Measurements from ENCODE around the gene INSYN2B.

The INSYN2B gene

GRCh38 chr5:169847519-169847918 is 132.8 kb downstream of the INSYN2B start:
- no peaks in the 10 kb centered on the region for H3K79me2 ChIP-seq (ENCODE audit: insufficient read depth, low read length)
- H3K27me3 ChIP-seq (ENCODE audit: insufficient read depth, low read length), result no peaks in the 10 kb centered on the region
- H2AFZ ChIP-seq (ENCODE audit: low read length), result no peak overlapping the region
- no peak for TF ChIP-seq EZH2 (IDR thresholded peaks at IDR 0.05; ENCODE audit: borderline replicate concordance, low read length)
- no peak for TF ChIP-seq CTCF (IDR thresholded peaks at IDR 0.05; ENCODE audit: low read length)
- no peak overlapping the region for H3K27ac ChIP-seq (ENCODE audit: low read depth, low read length, poor library complexity, severe bottlenecking)
- no peaks in the 10 kb centered on the region for H3K4me1 ChIP-seq (ENCODE audit: insufficient read depth, low read length, severe bottlenecking)
- H3K9me3 ChIP-seq (ENCODE audit: low read length), result peaks cover 29% of the 10 kb centered on the region
- H3F3A ChIP-seq (ENCODE audit: insufficient read depth, low read length), result no peaks in the 10 kb centered on the region
- no peak overlapping the region for H3K9ac ChIP-seq (ENCODE audit: low read length)
- H3K4me3 ChIP-seq (ENCODE audit: low read depth, low read length, poor library complexity, severe bottlenecking), result no peak overlapping the region
- no peak overlapping the region for H3K4me2 ChIP-seq (ENCODE audit: low read length)
- H3K9me2 ChIP-seq (ENCODE audit: low read depth, low read length), result no peaks in the 10 kb centered on the region
- H3K36me3 ChIP-seq (ENCODE audit: insufficient read depth, low read length), result peaks cover 90% of the 10 kb centered on the region
- no peaks in the 10 kb centered on the region for H4K20me1 ChIP-seq (ENCODE audit: insufficient read depth, low read length)

- Histone ChIP-seq H4K20me1 (ENCODE audit: insufficient read depth, low read length) (no peaks in the 10 kb centered on the region), H3K9ac (ENCODE audit: low read length) (no peak overlapping the region), H3K27me3 (ENCODE audit: insufficient read depth, low read length) (no peaks in the 10 kb centered on the region), H3K27ac (ENCODE audit: low read depth, low read length, poor library complexity, severe bottlenecking) (no peak overlapping the region), H3K4me2 (ENCODE audit: low read length) (no peak overlapping the region), H3K4me3 (ENCODE audit: low read depth, low read length, poor library complexity, severe bottlenecking) (no peak overlapping the region), H3K9me2 (ENCODE audit: low read depth, low read length) (no peaks in the 10 kb centered on the region), H3K36me3 (ENCODE audit: insufficient read depth, low read length) (peaks cover 77% of the 10 kb centered on the region), H3K9me3 (ENCODE audit: low read length) (no peaks in the 10 kb centered on the region), H3K4me1 (ENCODE audit: insufficient read depth, low read length, severe bottlenecking) (no peaks in the 10 kb centered on the region), H2AFZ (ENCODE audit: low read length) (no peak overlapping the region), H3F3A (ENCODE audit: insufficient read depth, low read length) (no peaks in the 10 kb centered on the region), H3K79me2 (ENCODE audit: insufficient read depth, low read length) (no peaks in the 10 kb centered on the region)
- no peak for TF ChIP-seq EZH2 (IDR thresholded peaks at IDR 0.05; ENCODE audit: borderline replicate concordance, low read length)
- TF ChIP-seq CTCF (IDR thresholded peaks at IDR 0.05; ENCODE audit: low read length), result no peak
Observed at GRCh38 chr5:169842699-169843098, 137.6 kb downstream of the INSYN2B start.

GRCh38 chr5:169840405-169840804 is 139.9 kb downstream of the INSYN2B start:
- Histone ChIP-seq H3F3A (ENCODE audit: insufficient read depth, low read length) (no peaks in the 10 kb centered on the region), H3K9me2 (ENCODE audit: low read depth, low read length) (no peaks in the 10 kb centered on the region), H3K4me3 (ENCODE audit: low read depth, low read length, poor library complexity, severe bottlenecking) (no peak overlapping the region), H2AFZ (ENCODE audit: low read length) (no peak overlapping the region), H3K27ac (ENCODE audit: low read depth, low read length, poor library complexity, severe bottlenecking) (no peak overlapping the region), H3K9me3 (ENCODE audit: low read length) (no peaks in the 10 kb centered on the region), H3K27me3 (ENCODE audit: insufficient read depth, low read length) (no peaks in the 10 kb centered on the region), H3K79me2 (ENCODE audit: insufficient read depth, low read length) (no peaks in the 10 kb centered on the region), H3K4me2 (ENCODE audit: low read length) (no peak overlapping the region), H3K4me1 (ENCODE audit: insufficient read depth, low read length, severe bottlenecking) (no peaks in the 10 kb centered on the region), H4K20me1 (ENCODE audit: insufficient read depth, low read length) (no peaks in the 10 kb centered on the region), H3K36me3 (ENCODE audit: insufficient read depth, low read length) (peaks cover 59% of the 10 kb centered on the region), H3K9ac (ENCODE audit: low read length) (no peak overlapping the region)
- TF ChIP-seq EZH2 (IDR thresholded peaks at IDR 0.05; ENCODE audit: borderline replicate concordance, low read length) (no peak), CTCF (IDR thresholded peaks at IDR 0.05; ENCODE audit: low read length) (no peak)

Data from OCI-LY1 (cell line).